Measurements from ENCODE around the gene GPRC5D.

Gene GPRC5D

DNA sequence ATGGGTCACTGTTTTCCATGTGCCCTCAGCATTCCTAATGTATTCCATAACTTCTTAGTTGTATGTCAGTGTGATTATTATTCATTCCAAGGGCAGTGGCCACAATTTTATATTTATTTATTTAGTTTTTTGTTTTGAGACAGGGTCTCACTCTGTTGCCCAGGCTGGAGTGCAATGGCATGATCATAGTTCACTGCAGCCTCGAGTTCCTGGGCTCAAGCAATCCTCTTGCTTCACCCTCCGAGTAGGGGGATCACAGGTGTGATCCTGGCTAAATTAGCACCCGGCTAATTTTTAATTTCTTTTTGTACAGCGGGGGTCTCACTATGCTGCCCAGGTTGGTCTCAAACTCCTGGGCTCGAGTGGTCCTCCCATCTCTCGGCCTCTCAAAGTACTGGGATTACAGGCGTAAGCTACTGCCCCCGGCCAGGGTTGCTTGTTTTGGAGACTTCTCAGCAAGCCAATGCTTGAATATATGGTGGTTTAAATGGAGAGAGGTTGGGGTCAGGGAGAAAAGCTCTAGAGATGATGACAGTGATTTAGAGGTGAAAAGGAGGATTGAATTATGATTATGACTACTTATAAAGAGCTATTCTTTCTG is 53.0 kb downstream of the GPRC5D start:
- TF ChIP-seq, protein P1, sequence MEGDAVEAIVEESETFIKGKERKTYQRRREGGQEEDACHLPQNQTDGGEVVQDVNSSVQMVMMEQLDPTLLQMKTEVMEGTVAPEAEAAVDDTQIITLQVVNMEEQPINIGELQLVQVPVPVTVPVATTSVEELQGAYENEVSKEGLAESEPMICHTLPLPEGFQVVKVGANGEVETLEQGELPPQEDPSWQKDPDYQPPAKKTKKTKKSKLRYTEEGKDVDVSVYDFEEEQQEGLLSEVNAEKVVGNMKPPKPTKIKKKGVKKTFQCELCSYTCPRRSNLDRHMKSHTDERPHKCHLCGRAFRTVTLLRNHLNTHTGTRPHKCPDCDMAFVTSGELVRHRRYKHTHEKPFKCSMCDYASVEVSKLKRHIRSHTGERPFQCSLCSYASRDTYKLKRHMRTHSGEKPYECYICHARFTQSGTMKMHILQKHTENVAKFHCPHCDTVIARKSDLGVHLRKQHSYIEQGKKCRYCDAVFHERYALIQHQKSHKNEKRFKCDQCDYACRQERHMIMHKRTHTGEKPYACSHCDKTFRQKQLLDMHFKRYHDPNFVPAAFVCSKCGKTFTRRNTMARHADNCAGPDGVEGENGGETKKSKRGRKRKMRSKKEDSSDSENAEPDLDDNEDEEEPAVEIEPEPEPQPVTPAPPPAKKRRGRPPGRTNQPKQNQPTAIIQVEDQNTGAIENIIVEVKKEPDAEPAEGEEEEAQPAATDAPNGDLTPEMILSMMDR (IDR thresholded peaks at IDR 0.05; ENCODE audit: low read depth, low read length) = no peak
- no peak for TF ChIP-seq MYC (IDR thresholded peaks at IDR 0.05; ENCODE audit: low read depth, low read length)
- no peak for TF ChIP-seq POLR2A (IDR thresholded peaks at IDR 0.05; ENCODE audit: extremely low read depth, insufficient read length)
- no peak for TF ChIP-seq MAX (IDR thresholded peaks at IDR 0.05; ENCODE audit: low read depth, low read length)
- DNase-seq (ENCODE audit: low read depth) = no peak
- H3K4me3 ChIP-seq (ENCODE audit: low read depth, low read length) = no peak overlapping the region

GRCh38 chr12:12898136-12898717 is 53.7 kb downstream of the GPRC5D start:
- DNase-seq (ENCODE audit: low read depth) = no peak
- no peak overlapping the region for H3K4me3 ChIP-seq (ENCODE audit: low read depth, low read length)
- TF ChIP-seq, protein P1 (IDR thresholded peaks at IDR 0.05; ENCODE audit: low read depth, low read length) = no peak
- TF ChIP-seq POLR2A (IDR thresholded peaks at IDR 0.05; ENCODE audit: extremely low read depth, insufficient read length) (no peak), MAX (IDR thresholded peaks at IDR 0.05; ENCODE audit: low read depth, low read length) (no peak), MYC (IDR thresholded peaks at IDR 0.05; ENCODE audit: low read depth, low read length) (no peak)

DNA sequence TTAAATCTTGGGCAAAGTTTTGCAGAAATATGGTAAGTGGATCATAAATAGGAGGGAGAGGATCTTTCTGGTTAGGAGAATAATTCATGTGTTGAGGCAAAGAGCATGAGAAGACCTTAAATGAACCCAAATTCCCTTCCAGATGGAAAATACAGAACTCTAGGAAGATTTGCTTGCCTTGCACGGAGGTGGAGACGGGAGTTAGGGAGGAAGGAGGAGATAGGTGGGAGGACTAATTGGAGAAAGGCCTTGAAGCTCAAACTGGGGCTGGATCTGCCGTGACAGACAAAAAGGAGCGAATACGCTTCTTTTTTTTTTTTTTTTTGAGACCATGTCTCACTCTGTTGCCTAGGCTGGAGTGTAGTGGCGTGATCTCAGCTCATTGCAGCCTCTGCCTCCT is 54.7 kb downstream of the GPRC5D start:
- TF ChIP-seq POLR2A (IDR thresholded peaks at IDR 0.05; ENCODE audit: extremely low read depth, insufficient read length) = no peak
- no peak for TF ChIP-seq MYC (IDR thresholded peaks at IDR 0.05; ENCODE audit: low read depth, low read length)
- TF ChIP-seq, protein P1 (IDR thresholded peaks at IDR 0.05; ENCODE audit: low read depth, low read length) = no peak
- no peak for TF ChIP-seq MAX (IDR thresholded peaks at IDR 0.05; ENCODE audit: low read depth, low read length)
- H3K4me3 ChIP-seq (ENCODE audit: low read depth, low read length) = no peak overlapping the region
- no peak for DNase-seq (ENCODE audit: low read depth)

GRCh38 chr12:12896260-12896659 is 55.7 kb downstream of the GPRC5D start:
- no peak for DNase-seq (ENCODE audit: low read depth)
- no peak overlapping the region for H3K4me3 ChIP-seq (ENCODE audit: low read depth, low read length)
- TF ChIP-seq MAX (IDR thresholded peaks at IDR 0.05; ENCODE audit: low read depth, low read length) (no peak), POLR2A (IDR thresholded peaks at IDR 0.05; ENCODE audit: extremely low read depth, insufficient read length) (no peak), MYC (IDR thresholded peaks at IDR 0.05; ENCODE audit: low read depth, low read length) (no peak)
- TF ChIP-seq, protein P1 (IDR thresholded peaks at IDR 0.05; ENCODE audit: low read depth, low read length) = no peak

DNA sequence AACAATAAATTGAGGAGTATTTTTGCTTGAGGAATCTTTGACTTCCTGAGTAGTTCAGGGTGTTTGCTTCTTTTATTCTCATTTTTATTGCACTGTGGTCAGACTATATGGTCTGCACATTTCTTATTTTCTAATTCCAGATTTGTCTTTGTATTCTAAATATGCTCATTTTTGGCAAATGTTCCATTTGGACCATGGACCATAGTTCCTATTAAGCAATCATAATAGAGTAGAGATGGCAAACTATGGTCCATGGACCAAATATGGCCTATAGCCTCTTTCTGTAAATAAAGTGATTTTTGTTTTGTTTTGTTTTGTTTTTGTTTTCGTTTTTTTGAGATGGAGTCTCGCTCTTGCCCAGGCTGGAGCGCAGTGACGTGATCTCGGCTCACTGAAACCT is 58.5 kb downstream of the GPRC5D start:
- H3K4me3 ChIP-seq (ENCODE audit: low read depth, low read length) = no peak overlapping the region
- TF ChIP-seq, protein P1 (IDR thresholded peaks at IDR 0.05; ENCODE audit: low read depth, low read length) = no peak
- no peak for TF ChIP-seq POLR2A (IDR thresholded peaks at IDR 0.05; ENCODE audit: extremely low read depth, insufficient read length)
- DNase-seq (ENCODE audit: low read depth) = no peak

Measured in NB4 (cell line).